ENCODE measurements around the gene BCKDHB. TPM values are rescaled to one million over a fixed set of nuclear protein-coding genes. Genes with fewer than 3 reads are reported as not detected.
"Not testable (repeated sequence)": the region's sequence is repeated elsewhere in the genome, so short reads cannot be mapped to it uniquely, and the experiment has no call there.

BCKDHB gene
- total RNA-seq, 1 donor from 2014 or later: 10.9 TPM

DNA sequence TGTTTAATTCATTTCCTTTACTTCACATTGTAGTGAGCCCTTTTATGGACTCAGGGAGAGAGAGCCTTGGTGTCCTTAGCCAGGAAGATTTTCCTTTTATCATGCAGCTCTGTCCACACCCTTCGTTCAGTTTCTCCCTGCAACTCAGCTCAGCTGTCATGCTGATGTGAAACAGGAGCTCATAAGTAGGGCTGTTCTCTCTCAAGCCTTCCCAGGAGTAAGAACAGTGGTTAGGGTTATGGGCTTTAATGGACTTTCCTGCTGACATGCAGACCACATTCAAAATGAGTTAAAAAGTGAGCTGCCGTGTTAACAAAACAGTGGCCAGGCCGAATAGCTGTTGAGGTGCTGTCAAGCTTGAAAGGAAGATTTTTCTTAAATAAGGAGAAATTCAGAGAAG, 104.1 kb downstream of the BCKDHB start:
- DNase-seq: no peak

GRCh38 chr6:80211286-80211685, 104.8 kb downstream of the BCKDHB start:
- DNase-seq: no peak

GRCh38 chr6:80211890-80212289, 105.4 kb downstream of the BCKDHB start:
- not testable (repeated sequence) for DNase-seq

DNA sequence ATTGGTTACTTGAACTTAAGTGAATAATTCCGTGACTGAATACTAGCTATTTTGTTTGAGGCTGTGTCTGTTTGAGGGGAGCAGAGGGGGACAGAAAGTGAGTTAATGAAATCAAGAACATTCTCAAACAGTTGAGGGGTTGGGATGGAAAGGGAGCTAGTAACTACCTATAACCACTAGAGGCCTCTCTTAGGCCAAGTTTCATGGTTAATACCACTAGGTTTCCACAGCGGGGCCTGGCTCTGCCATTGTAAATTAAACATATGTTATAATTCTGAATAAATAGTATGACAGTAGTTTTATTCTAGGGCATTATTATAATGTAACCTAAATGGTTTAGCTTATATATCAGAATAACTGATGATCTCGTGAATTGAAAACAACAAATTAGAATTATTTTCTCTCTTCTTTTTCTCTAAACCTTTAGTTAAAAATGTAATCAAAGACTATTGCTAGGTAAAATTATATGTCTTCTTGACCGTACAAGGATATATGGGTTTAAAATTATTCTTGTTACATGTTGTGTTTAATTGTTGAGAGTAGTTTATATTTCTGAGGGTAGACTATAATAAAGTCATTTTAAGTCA, 108.1 kb downstream of the BCKDHB start:
- DNase-seq: peak; percentile 77

- peak; percentile 27 for DNase-seq
Observed at GRCh38 chr6:80215063-80215462, 108.6 kb downstream of the BCKDHB start.

GRCh38 chr6:80217794-80218193, 111.3 kb downstream of the BCKDHB start:
- no peak for DNase-seq

- no peak for DNase-seq
Observed at GRCh38 chr6:80223743-80224212, 117.3 kb downstream of the BCKDHB start.

DNA sequence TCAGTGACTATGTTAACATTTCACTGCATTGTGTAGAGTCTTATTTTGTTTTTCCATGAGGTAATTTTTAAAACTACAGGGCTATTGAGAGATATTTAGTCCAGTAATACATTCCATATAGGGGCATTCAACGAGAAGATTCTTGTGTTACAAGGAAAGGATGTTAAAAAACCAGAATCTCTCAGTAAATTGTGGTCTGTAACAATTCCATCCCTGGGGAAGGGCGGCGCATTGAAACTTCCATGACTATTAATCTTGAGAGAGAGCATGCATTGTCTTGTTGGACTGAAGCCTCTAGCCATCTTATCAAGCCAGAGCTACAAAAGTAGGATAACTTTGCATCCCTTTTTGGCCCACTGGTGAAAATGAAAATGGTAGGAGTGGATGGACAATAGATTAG, 119.7 kb downstream of the BCKDHB start:
- DNase-seq: no peak

DNA sequence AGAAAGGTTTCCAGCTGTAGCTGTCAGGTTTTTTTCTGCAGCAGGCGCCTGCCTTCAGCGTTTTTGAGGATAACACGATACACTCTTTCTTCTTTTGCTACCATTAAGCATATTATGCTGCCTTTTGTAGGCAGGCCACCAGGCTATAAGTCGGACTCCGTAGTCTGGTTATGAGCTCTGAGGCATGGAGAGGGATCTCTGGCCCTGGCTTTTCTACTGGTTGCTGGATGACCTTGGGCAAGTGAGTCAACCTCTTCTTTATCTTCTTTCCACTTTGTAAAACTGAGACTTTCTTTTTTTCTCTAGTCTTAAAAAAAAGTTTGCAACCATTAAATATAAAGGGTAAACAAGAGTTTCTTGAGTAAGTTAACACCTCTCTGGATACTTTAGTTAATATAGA, 120.2 kb downstream of the BCKDHB start:
- DNase-seq: no peak

DNA sequence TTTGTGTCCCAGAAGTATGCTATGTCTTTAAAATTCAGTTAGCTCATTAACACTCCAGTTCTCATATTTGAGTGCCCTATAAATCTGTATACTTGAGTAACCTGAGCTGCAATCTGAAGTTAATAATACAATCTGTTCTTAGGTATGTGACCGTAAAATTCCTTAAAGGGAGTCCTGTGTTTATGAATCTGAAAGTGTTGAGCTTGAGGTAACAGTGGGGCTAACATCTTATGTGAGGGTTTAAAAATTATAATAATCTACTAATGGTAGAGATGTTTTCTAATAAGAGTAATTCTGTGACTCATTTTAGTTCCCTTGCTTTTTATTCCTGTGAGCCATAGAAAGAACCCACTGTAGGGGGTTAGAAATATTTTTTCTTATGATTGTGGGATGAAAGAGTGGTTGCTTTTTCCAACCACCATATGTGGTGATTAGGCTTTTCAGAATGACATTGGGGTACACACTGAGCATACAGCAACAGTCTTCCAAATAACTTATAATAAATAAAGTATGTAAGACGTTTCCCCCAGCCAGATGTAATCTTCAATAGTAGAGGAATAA, 121.2 kb downstream of the BCKDHB start:
- DNase-seq: no peak

DNA sequence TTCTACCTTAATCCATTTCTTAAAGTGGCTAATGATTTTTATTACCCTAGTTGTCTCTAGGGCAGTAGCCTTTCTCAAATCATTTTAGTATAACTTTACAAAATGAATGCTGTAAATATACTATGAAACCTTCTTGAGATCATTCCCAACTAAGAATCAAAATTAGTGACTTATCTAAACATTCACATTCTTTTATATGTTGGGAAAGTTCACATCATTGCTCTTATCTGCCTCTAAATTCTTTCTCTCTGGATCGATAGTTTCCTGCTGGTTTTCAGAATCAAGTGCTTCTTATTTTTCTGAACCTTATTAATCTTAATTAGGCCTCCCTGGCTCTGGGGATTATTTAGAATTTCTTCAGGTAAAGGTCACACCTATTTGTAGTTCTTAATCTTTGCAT, 126.8 kb downstream of the BCKDHB start:
- DNase-seq: no peak

DNA sequence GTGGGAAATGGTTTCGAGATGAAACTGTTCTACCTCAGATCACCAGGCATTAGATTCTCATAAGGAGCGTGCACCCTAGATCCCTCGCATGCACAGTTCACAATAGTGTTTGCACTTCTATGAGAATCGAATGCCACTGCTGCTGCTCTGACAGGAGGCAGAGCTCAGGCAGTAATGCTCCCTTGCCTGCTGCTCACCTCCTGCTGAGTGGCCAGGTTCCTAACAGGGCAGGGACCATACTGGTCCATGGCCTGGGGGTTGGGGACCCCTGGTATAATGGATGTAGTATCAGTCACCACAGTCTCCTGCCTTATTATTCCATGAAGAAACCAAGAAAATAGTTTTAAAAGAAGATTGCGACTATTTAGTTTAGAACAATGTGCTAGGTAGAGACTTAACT, 127.5 kb downstream of the BCKDHB start:
- no peak for DNase-seq

DNA sequence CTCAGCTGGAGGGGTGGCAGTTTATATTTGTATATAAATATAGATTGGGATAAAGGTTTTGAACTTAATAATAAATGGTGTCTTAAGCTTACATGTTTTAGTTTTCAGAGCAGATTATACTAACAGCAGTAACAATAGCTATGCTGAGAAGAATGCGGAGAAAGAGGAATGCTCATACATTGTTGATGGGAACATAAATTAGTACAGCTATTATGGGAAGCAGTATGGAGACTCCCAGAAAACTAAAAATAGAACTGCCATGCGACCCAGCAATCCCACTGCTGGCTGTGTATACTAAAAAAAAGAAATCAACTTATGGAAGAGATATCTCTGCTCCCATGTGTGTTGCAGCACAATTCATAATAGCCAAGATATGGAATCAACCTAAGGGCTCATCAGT, 127.9 kb downstream of the BCKDHB start:
- no peak for DNase-seq

DNA sequence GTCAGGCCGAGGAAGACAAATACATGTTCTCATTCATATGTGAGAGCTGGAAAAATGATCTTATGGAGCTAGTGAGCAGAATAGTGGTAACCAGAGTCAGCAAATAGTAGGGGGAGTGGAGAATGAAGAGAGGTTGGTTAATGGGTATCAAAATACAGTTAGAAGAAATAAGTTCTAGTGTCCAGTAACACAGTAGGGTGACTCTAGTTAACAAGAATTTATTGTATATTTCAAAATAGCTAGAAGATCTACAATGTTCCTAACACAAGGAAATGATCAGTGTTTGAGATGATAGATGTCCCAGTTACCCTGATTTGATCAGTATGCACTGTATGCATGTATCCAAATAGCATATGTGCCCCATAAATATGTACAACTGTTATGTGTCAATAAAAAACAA, 128.4 kb downstream of the BCKDHB start:
- no peak for DNase-seq

DNA sequence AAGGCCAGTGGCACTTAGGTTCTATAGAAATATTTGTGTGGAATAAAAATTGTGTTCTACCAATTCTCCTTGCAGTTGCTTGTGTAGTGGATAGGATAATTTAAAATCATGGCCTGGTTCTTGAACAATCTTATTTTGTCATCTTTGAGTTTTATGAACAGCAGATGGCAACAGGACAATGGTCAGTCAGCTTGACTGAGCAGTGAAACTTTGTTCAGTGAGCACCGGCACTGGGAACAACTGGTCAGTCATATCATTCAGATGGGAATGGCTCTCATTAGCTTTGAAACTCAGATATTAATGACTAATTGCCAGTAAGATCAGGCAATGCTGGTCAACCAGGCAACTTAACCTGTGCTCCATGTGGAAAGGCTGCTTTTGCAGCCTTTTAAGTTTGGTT, 129.2 kb downstream of the BCKDHB start:
- no peak for DNase-seq

DNA sequence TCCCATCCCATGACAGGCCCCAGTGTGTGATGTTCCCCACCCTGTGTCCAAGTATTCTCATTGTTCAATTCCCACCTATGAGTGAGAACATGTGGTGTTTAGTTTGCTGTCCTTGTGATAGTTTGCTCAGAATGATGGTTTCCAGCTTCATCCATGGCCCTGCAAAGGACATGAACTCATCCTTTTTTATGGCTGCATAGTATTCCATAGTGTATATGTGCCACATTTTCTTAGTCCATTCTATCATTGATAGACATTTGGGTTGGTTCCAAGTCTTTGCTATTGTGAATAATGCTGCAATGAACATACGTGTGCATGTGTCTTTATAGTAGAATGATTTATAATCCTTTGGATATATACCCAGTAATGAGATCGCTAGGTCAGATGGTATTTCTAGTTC, 132.3 kb downstream of the BCKDHB start:
- not testable (repeated sequence) for DNase-seq

GRCh38 chr6:80245043-80245442, 138.6 kb downstream of the BCKDHB start:
- no peak for DNase-seq

DNA sequence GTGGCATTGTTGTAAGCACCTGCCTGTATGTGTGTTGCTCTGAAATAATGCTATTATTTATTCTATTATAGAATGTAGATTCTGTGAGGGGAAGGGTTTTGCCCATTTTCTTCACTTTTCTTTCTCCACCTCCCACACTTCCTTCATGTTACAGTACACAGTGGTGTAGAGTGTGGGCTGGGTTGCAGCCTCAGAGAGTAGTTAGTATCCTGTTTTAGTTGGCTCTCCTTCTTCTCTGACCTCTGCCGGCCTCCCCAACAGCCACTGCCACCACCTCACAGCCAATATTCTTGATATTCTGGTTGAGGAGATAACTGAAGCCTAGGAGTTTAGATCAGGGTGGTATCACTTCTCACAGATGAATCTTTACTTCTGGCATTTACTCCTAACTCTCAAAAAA, 143.4 kb downstream of the BCKDHB start:
- peak; percentile 7 for DNase-seq

- DNase-seq: no peak
Observed at GRCh38 chr6:80250391-80250997, 144.0 kb downstream of the BCKDHB start.

GRCh38 chr6:80251321-80251720, 144.8 kb downstream of the BCKDHB start:
- DNase-seq: no peak

DNA sequence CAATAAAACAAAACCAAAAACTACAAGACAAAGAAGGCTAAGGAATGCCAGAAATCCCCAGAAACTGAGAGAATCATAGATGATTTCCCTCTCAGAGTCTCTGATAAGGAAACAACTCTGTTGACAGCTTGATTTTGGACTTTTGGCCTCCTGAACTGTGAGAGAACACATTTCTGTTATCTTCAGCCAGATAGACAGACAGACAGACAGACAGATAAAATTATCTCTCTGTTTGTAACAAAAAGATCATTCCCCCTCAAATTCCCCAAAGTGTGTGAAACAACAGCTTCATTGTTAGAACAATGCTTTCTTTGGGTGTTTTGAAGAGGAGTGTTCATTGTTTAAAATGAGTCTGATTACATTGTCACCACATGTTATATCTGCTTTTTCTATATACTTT, 148.2 kb downstream of the BCKDHB start:
- no peak for DNase-seq

GRCh38 chr6:80256691-80257090, 150.2 kb downstream of the BCKDHB start:
- no peak for DNase-seq

GRCh38 chr6:80259118-80259517, 152.6 kb downstream of the BCKDHB start:
- no peak for DNase-seq

- DNase-seq: no peak
Observed at GRCh38 chr6:80263585-80263984, 157.1 kb downstream of the BCKDHB start.

Data from dermis blood vessel endothelial cell (primary cell).